NCI-H2107 treated with DMSO at 0.1 percent for 48 hours (cell line): ENCODE results near the gene S100A6.
"Not testable (repeated sequence)": the region's sequence is repeated elsewhere in the genome, so short reads cannot be mapped to it uniquely, and the experiment has no call there.

ENCODE experiments used
- DNase-seq: peaks from one replicate; lab custom pipeline; 2025; ENCODE audit not compliant: unreplicated experiment; lab: John Stamatoyannopoulos, UW

Gene S100A6

DNA sequence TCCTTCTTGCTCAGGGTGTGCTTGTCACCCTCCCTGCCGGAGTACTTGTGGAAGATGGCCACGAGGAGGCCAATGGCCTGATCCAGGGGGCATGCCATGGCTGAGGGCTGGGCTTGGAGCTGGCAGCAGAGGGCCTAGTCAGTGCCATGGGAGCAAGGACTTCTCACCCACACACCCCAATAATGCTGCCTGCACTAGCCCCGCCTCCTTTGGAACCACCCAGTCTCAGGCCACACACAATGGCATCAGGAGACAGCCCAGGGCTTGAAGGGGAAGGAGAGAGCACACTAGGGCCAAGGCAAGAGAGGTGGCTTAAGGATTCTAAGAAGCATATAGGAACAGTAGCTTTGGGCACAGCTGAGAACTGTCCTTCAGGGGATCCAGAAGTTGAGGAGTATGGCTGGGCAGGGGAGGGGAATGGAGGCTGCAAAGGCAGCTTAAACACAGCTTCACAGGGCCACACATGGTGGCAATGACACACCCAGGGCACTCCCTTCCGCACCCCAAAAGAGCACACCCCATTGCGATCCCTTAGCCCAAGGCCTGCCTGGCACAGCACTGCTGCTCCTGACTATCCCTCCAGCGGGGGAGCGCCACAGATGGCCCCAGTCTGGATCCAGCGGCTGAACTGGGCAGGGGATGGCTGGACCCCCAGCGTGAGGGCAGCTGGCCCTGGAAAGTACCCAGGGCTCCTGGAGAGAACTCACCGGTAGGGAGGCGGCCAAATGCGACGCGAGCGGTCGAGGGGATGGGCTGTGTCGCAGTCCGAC is at the start of gene S100A6:
Gene S100A6 (minus strand): TSS at position 750 of the 770 bp plus-strand sequence. CDS start 652 bp downstream, at position 98.
- no peak for DNase-seq

DNA sequence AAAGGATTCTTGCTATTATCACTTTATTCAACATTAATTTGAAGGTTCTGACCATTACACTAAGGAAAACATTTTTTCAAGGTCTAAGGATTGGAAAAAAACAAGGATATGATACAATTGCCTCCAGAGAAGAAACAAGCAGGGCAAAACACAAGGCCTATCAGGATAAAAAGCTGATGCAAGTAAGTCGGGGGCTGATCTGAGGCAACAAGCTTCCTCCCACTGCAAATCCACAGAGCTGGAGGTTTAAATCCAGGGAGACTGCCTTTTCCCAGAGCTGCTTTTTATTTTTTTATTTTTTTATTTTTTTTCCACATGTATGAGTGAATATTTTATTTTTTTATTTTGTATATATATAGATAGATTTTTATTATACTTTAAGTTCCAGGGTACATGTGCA is 49.2 kb upstream of the S100A6 start:
- no peak for DNase-seq

DNA sequence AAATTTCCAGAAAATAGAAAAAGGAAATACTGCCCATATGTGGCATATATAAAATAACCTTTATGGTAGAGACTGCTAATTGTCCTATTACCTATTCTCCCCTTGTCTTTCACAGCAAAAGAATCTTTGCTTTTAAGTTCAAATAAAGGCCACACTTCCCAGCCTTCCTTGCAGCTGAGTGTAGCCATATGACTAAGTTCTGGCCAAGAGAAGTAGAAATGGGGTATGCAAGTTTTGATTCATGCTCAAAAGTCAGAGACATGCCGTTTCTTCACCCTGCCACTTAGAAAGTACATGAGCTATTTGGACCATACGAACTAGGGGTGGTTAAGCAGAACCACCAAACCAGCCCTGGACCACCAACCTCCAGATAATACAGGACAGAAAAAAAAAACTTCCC is 48.2 kb upstream of the S100A6 start:
- DNase-seq: no peak

DNA sequence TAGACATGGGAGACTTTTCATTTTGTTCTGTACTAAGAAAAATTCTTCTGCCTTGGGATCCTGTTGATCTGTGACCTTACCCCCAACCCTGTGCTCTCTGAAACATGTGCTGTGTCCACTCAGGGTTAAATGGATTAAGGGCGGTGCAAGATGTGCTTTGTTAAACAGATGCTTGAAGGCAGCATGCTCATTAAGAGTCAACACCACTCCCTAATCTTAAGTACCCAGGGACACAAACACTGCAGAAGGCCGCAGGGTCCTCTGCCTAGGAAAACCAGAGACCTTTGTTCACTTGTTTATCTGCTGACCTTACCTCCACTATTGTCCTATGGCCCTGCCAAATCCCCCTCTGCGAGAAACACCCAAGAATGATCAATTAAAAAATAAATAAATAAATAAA is 47.7 kb upstream of the S100A6 start:
- DNase-seq: not testable (repeated sequence)

DNA sequence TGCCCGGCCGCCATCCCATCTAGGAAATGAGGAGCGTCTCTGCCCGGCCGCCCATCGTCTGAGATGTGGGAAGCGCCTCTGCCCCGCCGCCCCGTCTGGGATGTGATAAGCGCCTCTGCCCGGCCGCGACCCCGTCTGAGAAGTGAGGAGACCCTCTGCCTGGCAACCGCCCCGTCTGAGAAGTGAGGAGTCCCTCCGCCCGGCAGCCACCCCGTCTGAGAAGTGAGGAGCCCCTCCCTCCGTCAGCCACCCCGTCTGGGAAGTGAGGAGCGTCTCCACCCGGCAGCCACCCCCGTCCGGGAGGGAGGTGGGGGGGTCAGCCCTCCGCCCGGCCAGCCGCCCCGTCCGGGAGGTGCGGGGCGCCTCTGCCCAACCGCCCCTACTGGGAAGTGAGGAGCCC is 47.0 kb upstream of the S100A6 start:
- not testable (repeated sequence) for DNase-seq

DNA sequence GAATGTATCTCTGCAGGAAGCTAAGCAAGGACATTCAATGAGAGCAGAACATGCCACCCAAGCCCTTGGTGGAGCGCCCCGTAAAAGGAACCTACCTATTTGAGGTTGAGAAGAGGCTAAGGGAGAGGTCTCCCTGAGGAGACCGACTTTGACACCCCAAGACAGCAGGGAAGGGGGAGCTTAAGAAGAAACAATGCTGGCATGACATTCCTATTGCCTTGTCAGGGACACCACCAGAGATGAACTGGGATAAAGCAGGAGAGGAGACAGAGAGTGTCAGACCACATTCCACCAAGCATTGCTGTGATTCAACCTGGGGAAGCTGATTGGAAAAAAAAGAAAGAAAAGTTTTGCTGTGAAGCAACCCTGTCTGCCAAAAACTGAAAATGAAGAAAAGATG is 43.1 kb upstream of the S100A6 start:
- no peak for DNase-seq

DNA sequence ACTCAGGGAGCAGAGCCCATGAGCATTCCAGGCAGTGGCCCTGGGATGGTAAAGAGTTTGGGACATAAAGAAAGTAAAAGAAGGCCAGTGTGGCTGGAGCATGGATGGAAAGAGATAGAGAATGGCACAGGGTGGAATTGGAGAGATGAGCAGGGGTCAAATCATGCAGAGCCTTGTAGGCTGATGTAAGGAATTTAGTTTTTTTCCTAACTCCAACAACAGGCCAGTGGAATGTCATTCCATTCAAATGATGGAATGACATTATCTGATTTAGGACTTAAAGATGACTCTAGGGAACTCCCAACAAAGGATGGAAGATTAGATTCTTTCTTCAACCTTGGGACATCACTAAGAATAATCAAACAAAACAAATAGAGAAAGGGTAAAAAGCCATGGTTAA is 42.7 kb upstream of the S100A6 start:
- no peak for DNase-seq

DNA sequence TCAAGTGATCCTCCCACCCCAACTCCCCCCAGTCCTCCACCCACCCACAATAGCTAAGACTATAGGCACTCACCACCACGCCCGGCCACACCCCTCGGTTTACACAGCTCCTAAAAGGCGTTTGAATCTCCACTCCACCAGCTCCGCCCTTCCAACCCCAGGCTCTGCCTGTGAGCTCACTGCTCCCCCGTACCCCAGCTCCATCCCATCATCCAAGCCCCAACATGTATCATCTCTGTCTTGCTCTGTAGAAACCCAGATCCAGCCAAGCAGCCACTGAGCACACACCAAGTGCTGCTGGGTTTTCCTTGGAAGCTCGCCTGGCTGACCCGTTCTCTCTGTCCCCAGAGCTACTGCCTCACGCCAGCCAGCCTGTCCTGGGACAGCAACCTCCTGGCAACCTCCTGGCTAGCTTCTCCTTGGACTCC is 41.8 kb upstream of the S100A6 start:
- DNase-seq: no peak

DNA sequence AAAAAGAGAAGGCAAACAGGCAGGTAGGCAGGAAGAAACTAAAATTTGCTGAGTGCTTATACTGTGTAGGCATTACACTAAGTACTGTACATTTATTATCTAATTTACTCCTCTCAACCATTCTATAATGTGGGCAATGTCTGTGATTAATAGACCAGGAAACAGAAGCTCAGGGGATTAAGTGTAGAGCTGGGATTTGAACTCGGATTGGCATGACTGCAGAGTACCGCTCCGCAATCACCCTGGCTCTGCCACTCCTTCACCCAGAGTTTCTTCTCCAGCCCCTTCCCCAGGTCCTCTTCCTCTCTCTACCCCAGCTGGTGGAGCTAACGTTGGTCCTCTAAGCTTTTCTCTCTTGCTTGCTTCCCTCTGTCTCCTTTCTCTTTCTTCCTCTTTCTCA is 41.3 kb upstream of the S100A6 start:
- no peak for DNase-seq

DNA sequence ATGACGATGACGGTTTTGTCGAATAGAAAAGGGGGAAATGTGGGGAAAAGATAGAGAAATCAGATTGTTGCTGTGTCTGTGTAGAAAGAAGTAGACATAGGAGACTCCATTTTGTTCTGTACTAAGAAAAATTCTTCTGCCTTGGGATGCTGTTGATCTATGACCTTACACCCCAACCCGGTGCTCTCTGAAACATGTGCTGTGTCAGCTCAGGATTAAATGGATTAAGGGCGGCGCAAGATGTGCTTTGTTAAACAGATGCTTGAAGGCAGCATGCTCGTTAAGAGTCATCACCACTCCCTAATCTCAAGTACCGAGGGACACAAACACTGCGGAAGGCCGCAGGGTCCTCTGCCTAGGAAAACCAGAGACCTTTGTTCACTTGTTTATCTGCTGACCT is 39.7 kb upstream of the S100A6 start:
- DNase-seq: not testable (repeated sequence)

DNA sequence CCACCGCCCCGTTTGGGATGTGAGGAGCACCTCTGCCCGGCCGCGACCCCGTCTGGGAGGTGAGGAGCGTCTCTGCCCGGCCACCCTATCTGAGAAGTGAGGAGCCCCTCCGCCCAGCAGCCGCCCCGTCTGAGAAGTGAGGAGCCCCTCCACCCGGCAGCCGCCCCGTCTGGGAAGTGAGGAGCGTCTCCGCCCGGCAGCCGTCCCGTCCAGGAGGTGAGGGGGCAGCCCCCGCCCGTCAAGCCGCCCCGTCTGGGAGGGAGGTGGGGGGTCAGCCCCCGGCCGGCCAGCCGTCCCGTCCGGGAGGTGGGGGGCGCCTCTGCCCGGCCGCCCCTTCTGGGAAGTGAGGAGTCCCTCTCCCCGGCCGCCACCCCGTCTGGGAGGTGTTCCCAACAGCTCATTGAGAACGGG is 39.3 kb upstream of the S100A6 start:
- not testable (repeated sequence) for DNase-seq

DNA sequence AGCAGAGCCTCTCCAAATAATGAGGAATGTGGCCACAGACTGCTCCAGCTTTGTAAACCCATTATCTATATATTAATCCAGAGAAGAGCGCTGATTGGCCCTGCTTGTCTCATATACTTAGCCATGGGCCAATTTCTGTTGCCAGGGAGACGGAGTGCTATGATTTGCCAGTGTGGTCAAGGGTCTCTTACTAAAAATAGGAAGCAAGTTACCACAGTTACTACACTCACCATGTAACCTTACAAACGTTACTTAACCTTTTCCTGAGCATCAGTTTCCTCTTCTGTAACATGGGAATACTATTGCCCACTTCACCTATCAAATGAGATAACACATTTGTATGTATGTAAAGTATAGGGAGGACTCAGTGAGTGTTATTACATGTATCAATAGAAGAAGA is 37.6 kb upstream of the S100A6 start:
- DNase-seq: no peak

DNA sequence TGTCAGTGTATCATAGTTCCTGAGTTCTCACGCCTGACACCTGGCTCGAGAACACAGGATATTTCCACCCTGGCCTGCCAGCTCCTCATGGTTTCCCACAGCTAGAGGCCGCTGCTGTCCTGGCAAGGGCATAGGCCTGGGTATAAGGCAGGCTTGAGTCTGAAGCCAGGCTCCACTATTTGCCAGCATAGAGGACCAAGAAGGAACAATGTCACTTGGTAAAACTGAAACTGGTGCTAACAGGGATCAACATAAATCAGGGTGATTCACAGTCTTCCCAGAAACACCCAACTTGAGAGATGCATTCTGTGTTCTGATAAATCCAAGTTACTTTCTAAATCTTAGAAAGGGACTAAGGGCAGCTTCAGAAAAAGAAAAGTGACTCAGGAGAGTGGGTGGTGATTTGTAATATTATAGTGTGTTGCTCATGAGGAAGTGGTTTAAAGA is 36.8 kb upstream of the S100A6 start:
- DNase-seq: peak; percentile 81

DNA sequence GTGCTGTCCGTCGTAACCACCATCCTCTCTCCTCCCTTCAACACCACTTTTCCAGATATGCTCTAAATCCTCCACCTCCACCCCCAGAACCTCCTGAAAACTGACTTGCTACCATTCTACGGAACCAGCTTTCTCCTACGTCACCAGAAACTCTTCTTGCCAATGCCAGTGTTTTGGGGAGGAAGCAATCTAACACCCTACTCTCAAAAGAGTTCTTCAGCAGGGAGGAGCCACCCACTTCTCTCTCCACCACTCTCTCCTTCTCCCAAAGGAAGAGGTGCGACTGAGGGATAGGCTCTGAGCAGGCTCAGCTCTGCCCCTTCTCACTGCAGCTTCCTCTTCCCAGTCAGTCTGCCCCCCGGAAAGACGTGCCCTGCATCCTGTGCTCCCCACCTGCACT is 35.9 kb upstream of the S100A6 start:
- DNase-seq: no peak

DNA sequence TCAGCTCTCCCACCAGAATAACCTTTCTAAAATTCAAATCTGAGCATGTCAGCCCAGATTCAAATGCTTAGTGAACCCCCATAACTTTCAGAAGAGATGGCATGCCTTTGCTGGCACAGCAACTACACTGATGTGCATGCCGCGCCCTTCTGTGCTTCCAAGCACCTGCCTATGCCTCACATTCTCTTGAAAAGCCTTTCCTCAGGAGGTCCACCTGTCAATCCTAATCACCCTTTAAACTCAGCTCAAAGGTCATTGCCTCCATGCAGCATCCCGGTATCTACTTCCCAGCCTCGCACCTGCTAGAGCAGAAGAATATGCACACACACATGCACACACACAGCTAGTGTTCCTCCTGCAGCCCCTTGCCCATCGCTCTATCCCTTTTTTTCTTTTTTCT is 35.1 kb upstream of the S100A6 start:
- no peak for DNase-seq

DNA sequence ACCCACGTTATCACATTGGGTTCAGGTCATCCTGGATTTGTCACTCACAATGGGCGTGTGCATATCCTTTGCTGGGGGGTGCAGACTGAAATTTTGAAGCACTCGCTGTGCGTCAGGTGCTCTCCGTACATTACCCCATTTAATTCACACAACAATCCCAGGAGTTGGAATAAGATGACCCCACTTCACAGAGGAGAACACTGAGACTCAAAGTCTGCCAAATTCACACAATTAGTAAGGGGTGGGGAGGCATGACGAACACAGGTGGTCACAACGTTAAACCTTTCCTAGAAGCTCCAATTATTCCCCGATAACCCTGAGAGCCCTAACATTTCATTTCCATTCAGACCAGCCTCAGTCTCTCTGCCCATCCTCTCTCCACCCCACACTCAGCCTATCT is 33.7 kb upstream of the S100A6 start:
- no peak for DNase-seq

DNA sequence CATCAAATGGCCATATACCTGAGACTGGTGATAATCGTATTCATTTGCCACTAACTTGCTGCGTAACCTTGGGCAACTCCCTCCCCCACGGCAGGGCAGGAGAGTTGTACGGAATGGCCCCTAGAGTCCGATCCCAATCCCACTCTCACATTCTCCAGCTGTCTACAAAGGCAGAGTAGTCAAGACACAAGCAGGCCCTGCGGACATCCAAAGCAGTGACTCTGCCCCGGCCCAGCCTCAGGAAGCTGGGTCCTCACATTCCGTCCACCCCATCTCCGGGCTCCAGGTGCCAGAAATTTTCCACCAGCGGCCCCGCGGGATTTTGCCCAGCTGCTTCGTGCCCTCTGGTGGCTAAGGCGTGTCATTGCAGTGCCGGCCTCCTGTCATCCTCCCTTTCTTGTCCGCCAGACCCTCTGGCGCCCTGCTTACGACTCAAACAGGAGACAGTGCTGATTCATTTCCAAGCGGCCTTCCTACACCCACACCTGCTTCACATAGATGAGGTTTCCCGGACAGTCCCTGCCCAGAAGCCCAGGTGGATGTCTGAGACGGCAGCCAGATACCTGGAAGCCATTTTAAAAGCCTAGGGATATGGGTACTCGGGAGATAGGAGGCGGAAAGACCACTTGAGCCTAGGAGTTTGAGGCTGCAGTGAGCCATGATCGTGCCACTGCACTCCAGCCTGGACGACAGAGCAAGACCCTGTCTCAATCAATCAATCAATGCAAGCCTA is 32.7 kb upstream of the S100A6 start:
- peak; percentile 92 for DNase-seq

DNA sequence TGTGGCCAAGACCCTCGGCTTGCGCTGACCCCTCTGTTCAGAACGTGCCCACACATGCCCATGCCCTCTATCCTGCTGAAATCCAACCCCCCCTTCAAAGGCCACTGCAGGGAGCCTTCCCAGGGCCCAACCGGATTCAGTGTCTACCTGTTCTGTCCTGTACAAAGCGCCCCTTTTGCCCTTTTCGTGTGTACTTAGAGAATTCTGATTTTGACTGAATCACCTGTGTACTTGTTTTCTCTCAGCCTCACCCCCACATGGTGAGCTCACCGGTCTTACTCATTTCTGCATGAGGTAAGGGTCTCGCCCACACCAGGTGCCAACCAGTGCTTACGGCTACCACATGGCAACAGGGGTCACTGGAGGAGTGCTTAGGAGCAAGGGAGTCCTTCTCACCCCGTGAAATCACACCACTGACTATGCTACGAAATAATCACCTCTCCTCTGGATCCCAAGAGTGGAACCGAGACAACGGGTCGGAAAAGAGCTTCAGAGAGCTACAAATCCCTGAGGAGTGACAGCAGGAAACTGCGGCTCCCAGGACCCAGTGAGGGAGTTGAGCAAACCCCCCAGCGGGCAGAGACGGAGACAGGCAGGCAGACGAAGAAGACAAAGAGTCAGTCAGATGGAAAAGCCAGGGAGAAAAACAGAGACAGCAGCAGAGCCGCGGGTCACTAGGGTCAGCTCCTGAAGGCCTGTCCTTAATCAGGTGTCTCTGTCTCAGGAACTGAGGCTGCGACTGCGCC is 32.0 kb upstream of the S100A6 start:
- no peak for DNase-seq

DNA sequence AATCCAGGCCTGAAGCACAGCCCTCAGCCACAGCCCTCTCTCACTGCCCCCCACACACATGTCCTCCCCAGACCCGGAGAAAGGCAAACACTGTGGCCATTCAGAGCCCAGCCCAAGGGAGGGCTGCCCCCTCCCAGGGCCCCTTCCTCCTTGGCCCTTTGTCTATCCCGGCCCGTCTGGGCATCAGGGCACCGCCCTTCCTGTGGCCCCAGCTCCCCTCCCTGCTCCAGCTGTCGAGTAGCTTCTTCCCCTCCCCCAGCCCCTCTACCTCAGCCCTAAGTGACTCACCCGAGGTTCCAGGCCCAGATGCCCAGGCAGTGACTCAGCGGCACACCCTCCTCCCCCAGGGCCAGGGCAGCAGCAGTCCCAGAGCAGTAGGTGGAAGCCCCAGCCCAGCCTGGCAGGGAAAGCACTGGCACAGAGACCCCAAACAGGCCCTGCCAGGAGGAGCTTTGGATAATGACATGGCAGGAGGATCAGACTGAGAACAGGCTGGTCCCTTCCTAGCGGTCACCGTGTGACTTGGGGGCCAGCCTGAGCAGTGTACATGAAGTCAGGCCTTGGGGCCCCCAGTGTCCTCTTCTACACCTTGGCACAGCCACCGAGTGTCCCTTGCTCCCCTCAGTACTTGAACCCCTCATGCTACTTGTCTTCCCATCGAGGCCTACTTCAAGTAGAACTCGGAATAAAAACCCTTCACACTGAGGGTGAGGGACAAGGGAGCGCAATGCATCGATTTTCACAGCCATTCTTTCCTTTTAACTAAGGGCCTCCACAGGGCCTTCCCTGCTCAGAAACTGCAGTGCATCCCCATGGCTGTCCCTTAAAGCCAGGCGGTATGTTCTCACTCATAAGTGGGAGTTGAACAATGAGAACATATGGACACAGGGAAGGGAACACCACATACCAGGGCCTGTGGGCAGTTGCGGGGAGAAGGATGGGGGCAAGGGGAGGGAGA is 30.9 kb upstream of the S100A6 start:
- DNase-seq: peak; percentile 64

DNA sequence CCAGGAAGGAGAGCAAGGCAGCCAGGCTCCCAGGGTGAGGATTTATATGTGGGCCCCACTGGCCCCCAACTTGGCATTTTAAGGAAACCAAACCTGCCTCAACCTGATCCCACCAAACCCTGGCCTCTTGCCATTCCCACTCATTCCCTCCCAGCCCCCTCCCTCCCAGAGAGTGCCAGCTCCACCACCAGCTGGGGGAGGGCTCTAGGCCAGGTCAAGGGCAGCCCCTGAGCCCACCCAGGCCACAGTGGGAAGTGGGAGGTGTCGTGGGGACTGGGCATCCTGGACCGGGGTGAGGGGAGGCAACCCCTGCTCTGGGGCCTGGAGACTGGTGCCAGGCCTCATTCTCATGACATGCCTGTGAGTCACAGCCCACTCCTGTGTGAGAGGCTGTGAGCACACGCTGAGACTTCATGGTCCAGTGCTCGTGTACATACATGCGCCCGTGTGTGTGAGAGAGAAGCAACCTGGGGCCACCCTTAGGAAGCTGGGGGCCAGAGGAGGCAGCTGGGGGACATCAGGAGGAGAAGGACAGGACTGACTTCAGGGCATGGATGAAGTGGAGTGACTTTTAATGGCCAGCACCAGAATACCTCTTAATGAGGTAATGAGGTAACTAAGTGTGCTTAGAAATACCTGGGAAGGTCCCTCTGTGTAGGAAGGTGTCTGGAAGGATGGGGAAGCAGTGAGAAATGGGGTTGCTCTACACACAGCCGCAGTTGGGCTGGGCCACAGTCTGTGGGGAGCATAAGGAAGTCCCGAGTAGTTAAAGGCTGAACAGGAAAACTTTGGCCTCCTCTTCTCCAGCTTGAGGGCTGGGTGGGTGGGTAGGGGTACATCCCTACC is 30.0 kb upstream of the S100A6 start, which contains the start of gene S100A2:
Gene S100A2 (minus strand): TSS at position 316 of the 846 bp plus-strand sequence. CDS start 1,967 bp downstream, outside the sequence.
- DNase-seq: peak; percentile 55
